HG03103 (cell line): ENCODE data around the gene CHD9.
"Not testable (repeated sequence)": the region's sequence is repeated elsewhere in the genome, so short reads cannot be mapped to it uniquely, and the experiment has no call there.

Experiments
- ATAC-seq: cut with Tn5 transposase; IDR thresholded peaks from one replicate; pipeline ENCODE4 v1.9.1; 2021; ENCODE audit warnings: low read depth; ENCODE audit not compliant: unreplicated experiment

CHD9 gene

GRCh38 chr16:53054670-53055485, at the start of gene CHD9:
Gene CHD9 (plus strand): TSS chr16:53054991. CDS start chr16:53156090, 101,099 bp downstream.
- peak; percentile 65 for ATAC-seq

GRCh38 chr16:53007095-53007494, 47.7 kb upstream of the CHD9 start:
- no peak for ATAC-seq

GRCh38 chr16:53014287-53014686, 40.5 kb upstream of the CHD9 start:
- no peak for ATAC-seq

- no peak for ATAC-seq
Measured at GRCh38 chr16:53018834-53019416, 35.9 kb upstream of the CHD9 start.

- no peak for ATAC-seq
Measured at GRCh38 chr16:53022374-53022773, 32.4 kb upstream of the CHD9 start.

GRCh38 chr16:53024045-53024444, 30.7 kb upstream of the CHD9 start:
- ATAC-seq = no peak

GRCh38 chr16:53029971-53030370, 24.8 kb upstream of the CHD9 start:
- ATAC-seq = no peak

- ATAC-seq = no peak
Measured at GRCh38 chr16:53031323-53031942, 23.4 kb upstream of the CHD9 start.

- ATAC-seq = no peak
Measured at GRCh38 chr16:53034306-53034705, 20.5 kb upstream of the CHD9 start.

GRCh38 chr16:53035176-53035942, 19.4 kb upstream of the CHD9 start:
- no peak for ATAC-seq

- no peak for ATAC-seq
Measured at GRCh38 chr16:53036066-53036465, 18.7 kb upstream of the CHD9 start.

- ATAC-seq = not testable (repeated sequence)
Measured at GRCh38 chr16:53036711-53037110, 18.1 kb upstream of the CHD9 start.

- no peak for ATAC-seq
Measured at GRCh38 chr16:53040788-53041187, 14.0 kb upstream of the CHD9 start.

GRCh38 chr16:53041320-53042051, 13.3 kb upstream of the CHD9 start:
- no peak for ATAC-seq

GRCh38 chr16:53042235-53042701, 12.5 kb upstream of the CHD9 start:
- ATAC-seq = no peak

- no peak for ATAC-seq
Measured at GRCh38 chr16:53043428-53043831, 11.4 kb upstream of the CHD9 start.

- ATAC-seq = no peak
Measured at GRCh38 chr16:53043986-53044601, 10.7 kb upstream of the CHD9 start.

GRCh38 chr16:53045341-53046220, 9.2 kb upstream of the CHD9 start:
- no peak for ATAC-seq

GRCh38 chr16:53047515-53047914, 7.3 kb upstream of the CHD9 start:
- not testable (repeated sequence) for ATAC-seq
